Right atrium auricular region (tissue), 2 donors: ENCODE measurements around the gene NPY. TPM values are rescaled to one million over a fixed set of nuclear protein-coding genes. Genes with fewer than 3 reads are reported as not detected.
A peak's percentile ranks its signal among the peaks of the same experiment; 100 is the strongest.

Source experiments
- DNase-seq: peaks from one replicate; pipeline ENCODE4 v3.0.0-alpha.2; 2019; ENCODE audit warnings: low spot score
- H3K27ac ChIP-seq, 2 donors: fragments of 200-600 bp; sonication (generic); 1 replicate in 1 of 2; 2 replicates in 1 of 2; pipeline ENCODE4 v1.5.1; 2016 to 2019
- H3K27me3 ChIP-seq, 2 donors: fragments of 200-600 bp; sonication (generic); one replicate each; pipeline versions ENCODE4 v1.5.1 to v1.6.0; 2017 to 2019
- H3K36me3 ChIP-seq: fragments of 200-600 bp; sonication (generic); one replicate; pipeline ENCODE4 v1.5.1; 2016
- H3K4me1 ChIP-seq, 2 donors: fragments of 200-600 bp; sonication (generic); one replicate each; pipeline versions ENCODE4 v1.5.1 to v1.6.0; 2017 to 2019
- H3K4me3 ChIP-seq, 2 donors: fragments of 200-600 bp; sonication (generic); 1 replicate in 1 of 2; 2 replicates in 1 of 2; pipeline ENCODE4 v1.5.1; 2017 to 2019; ENCODE audit warnings: mild to moderate bottlenecking in 1 of 2, moderate library complexity in 1 of 2
- H3K9me3 ChIP-seq, 2 donors: fragments of 200-600 bp; sonication (generic); one replicate each; pipeline ENCODE4 v1.5.1; 2019
- CTCF ChIP-seq, 2 donors: fragments of 200-600 bp; sonication (generic); IDR thresholded peaks; one replicate each; pipeline ENCODE4 v1.5.1; 2019; ENCODE audit warnings: antibody characterized with exemption in 2 of 2
- total RNA-seq, 2 donors: library from RNA; depleted of rRNA; stranded (reverse); fragments of >200 nt; gene quantifications; one replicate each; pipeline ENCODE4 v1.1.0, GENCODE V29; 2016

Gene NPY
- total RNA-seq, 2 donors from 2014 or later = 5.0 TPM; not detected in 1

GRCh38 chr7:24283554-24283896 is 465 bp upstream of the NPY start:
- Histone ChIP-seq H3K4me1 (peaks cover 0 to 12% of the 10 kb centered on the region in 2 donors), H3K27me3 (peaks cover 0 to 10% of the 10 kb centered on the region in 2 donors), H3K27ac (no peak overlapping the region), H3K9me3 (no peaks in the 10 kb centered on the region), H3K4me3 (no peak overlapping the region), H3K36me3 (no peaks in the 10 kb centered on the region)
- TF ChIP-seq CTCF (IDR thresholded peaks at IDR 0.05) = no peak
- DNase-seq = no peak

GRCh38 chr7:24284699-24285506 is 913 bp downstream of the NPY start:
- H3K36me3 ChIP-seq = no peaks in the 10 kb centered on the region
- peaks cover 0 to 12% of the 10 kb centered on the region in 2 donors for H3K4me1 ChIP-seq
- no peak overlapping the region for H3K27ac ChIP-seq
- H3K27me3 ChIP-seq = peaks cover 0 to 10% of the 10 kb centered on the region in 2 donors
- H3K4me3 ChIP-seq = no peak overlapping the region
- TF ChIP-seq CTCF (IDR thresholded peaks at IDR 0.05) = no peak
- no peak for DNase-seq
- no peaks in the 10 kb centered on the region for H3K9me3 ChIP-seq

- peaks cover 0 to 4% of the 10 kb centered on the region in 2 donors for H3K27me3 ChIP-seq
- no peak for DNase-seq
- no peaks in the 10 kb centered on the region for H3K4me1 ChIP-seq
- no peak overlapping the region for H3K27ac ChIP-seq
- H3K4me3 ChIP-seq = no peak overlapping the region
- peak in 1 of 2 donors; percentile 34 for TF ChIP-seq CTCF (IDR thresholded peaks at IDR 0.05)
- no peaks in the 10 kb centered on the region for H3K9me3 ChIP-seq
- no peaks in the 10 kb centered on the region for H3K36me3 ChIP-seq
Measured at GRCh38 chr7:24290004-24290641, 6.1 kb downstream of the NPY start.

- Histone ChIP-seq H3K36me3 (no peaks in the 10 kb centered on the region), H3K27ac (no peak overlapping the region), H3K4me3 (no peak overlapping the region), H3K9me3 (no peaks in the 10 kb centered on the region), H3K27me3 (no peaks in the 10 kb centered on the region), H3K4me1 (no peaks in the 10 kb centered on the region)
- no peak for TF ChIP-seq CTCF (IDR thresholded peaks at IDR 0.05)
- DNase-seq = no peak
Measured at GRCh38 chr7:24291271-24291670, 7.3 kb downstream of the NPY start.

- Histone ChIP-seq H3K4me1 (no peaks in the 10 kb centered on the region), H3K4me3 (no peak overlapping the region), H3K36me3 (no peaks in the 10 kb centered on the region), H3K27ac (no peak overlapping the region), H3K27me3 (no peaks in the 10 kb centered on the region), H3K9me3 (peaks cover 0 to 5% of the 10 kb centered on the region in 2 donors)
- no peak for DNase-seq
- TF ChIP-seq CTCF (IDR thresholded peaks at IDR 0.05) = no peak
Measured at GRCh38 chr7:24297362-24297761, 13.4 kb downstream of the NPY start.
